HG03469 (cell line): ENCODE results near the gene UBAP1.
"Not testable (repeated sequence)": the region's sequence is repeated elsewhere in the genome, so short reads cannot be mapped to it uniquely, and the experiment has no call there.

Experiments
- ATAC-seq: cut with Tn5 transposase; IDR thresholded peaks from one replicate; pipeline ENCODE4 v1.9.1; 2021; ENCODE audit warnings: mild to moderate bottlenecking, moderate library complexity, moderate number of reproducible peaks; ENCODE audit not compliant: unreplicated experiment

UBAP1 gene

GRCh38 chr9:34178436-34179212 lies at the start of gene UBAP1:
Gene UBAP1 (plus strand): TSS chr9:34179043. CDS start chr9:34220915, 41,872 bp downstream.
- peak; percentile 88 for ATAC-seq

DNA sequence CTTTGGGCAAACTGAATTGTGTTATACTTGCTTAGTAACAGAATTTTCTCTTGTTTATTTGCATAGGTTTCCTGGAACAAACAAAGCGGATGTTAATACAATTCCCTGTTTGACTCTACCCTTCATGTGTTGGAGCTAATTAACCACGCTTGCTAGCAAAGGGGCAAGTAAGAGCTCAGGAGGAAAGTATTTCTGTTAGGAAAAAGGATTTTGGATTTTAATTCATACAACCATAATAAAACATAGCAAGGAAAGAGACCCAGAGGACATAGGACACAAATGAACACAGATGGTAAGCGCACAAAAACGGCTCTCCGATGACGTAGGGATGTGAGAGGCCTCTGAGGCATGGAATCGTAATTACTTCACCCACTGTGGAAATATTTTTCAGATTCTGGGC lies 47.3 kb upstream of the UBAP1 start:
- no peak for ATAC-seq

- no peak for ATAC-seq
These were observed 45.4 kb upstream of the UBAP1 start for GRCh38 chr9:34133436-34133949.

DNA sequence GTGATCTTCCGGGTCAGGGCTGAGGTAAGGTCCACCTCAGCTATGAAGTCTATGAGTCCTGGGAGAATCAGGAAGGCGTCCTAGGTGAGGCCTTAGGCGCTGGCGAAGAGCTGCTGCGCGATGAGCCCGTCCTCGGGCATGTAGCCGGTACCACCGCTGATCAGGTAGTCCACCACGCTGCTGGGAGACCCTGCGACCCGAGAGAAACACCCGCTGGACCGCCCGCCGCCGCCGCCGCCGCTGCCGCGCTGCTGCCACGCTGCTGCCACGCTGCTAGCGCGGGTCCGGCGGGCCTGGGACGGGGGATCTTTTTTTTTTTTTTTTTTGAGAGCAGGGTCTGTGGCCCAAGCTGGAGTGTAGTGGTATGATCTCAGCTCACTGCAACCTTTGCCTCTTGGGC lies 44.3 kb upstream of the UBAP1 start:
- ATAC-seq = no peak

GRCh38 chr9:34138644-34139043 lies 40.2 kb upstream of the UBAP1 start:
- not testable (repeated sequence) for ATAC-seq

GRCh38 chr9:34139477-34140146 lies 39.2 kb upstream of the UBAP1 start:
- ATAC-seq = no peak

GRCh38 chr9:34140853-34141252 lies 38.0 kb upstream of the UBAP1 start:
- no peak for ATAC-seq

DNA sequence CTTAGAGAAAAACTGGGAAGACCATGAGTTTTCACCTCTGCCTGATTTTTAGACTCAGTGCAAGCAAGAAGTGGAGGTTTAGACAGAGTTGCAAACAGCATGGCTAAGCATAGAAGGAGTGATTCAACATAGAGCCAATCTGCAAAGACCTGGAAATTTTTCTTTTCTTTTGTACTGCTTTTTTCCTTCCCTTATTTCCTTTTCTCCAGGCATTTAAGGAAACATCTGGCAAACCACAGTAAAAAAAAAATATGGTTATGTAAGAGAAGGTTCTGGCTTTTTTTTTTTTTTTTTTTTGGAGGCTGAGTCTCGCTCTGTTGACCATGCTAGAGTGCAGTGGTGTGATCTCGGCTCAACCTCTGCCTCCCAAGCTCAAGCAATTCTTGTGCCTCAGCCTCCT lies 35.7 kb upstream of the UBAP1 start:
- no peak for ATAC-seq

DNA sequence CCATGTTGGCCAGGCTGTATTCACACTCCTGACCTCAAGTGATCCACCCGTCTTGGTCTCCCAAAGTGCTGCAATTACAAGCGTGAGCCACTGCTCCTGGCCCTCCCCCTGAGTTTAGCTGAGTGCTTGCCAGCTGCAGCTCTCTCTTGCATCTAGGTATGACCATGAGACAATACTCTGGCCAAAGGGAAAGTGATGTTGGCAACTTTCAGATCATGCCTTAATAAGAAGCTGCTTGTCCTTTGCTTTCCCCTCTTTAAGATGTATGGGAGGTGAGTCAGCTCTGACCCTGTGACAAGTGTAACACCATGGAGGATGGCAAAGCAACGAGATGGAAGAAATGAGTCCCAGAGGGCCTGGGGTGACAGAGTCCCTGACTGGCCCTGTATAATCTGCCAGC lies 33.7 kb upstream of the UBAP1 start:
- no peak for ATAC-seq

GRCh38 chr9:34151398-34151797 lies 27.4 kb upstream of the UBAP1 start:
- ATAC-seq = no peak

DNA sequence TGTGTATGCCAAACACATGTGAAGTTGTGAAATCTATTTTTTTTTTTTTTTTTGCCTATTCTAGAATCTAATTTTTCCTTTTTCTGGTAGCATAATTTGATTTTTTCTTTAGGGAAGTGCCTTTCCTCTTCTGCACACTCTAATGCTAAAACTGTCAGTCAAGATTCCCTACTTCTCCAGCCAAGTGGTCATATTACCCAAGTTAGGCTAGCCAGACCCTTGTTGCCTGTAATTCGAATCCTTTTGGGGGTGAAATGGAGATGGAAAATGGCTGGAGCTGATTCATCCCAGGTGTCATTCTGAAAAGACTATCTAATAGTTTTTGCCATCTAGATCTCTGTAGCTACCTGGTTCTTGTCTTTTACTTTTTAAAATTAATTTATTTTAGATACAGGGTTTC lies 24.8 kb upstream of the UBAP1 start:
- ATAC-seq = no peak

- no peak for ATAC-seq
These were observed 21.5 kb upstream of the UBAP1 start for GRCh38 chr9:34157318-34157717.

DNA sequence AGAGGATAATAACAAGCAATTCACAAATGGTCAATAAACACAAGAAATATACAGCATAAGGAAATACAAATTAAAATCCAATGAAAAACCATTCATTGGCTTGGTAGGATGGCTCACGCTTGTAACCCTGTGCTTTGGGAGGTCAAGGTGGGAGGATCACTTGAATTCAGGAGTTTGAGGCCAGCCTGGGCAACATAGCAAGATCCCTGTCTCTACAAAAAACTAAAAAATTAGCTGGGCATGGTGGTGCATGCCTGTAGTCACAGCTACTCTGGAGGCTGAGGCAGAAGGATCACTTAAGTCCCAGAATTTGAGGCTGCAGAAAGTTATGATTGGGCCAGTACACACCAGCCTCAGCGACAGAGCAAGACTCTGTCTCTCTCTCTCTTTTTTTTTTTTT lies 20.9 kb upstream of the UBAP1 start:
- ATAC-seq = no peak

DNA sequence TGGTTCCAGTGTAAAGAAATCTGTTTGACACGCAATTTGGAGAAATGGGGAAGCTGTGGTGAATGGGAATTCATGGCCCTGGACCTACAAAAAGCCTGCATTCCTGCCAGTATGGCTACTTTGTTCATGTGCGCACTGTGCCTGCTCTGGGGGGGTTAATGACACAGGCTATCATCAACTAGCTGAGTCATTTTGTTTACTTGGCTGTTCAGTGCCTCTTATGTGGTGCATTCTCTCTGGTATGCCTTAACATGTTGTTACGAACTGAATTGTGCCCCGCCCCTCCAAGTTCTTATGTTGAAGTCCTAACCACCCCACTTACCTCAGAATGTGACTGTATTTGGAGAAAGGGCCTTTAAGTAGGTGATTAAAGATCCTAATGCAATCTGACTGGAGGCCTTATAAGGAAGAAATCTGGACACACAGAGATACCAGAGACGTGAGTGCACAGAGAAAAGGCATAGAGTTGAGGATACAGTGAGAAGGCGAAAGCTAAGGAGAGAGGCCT lies 20.4 kb upstream of the UBAP1 start:
- ATAC-seq = no peak

DNA sequence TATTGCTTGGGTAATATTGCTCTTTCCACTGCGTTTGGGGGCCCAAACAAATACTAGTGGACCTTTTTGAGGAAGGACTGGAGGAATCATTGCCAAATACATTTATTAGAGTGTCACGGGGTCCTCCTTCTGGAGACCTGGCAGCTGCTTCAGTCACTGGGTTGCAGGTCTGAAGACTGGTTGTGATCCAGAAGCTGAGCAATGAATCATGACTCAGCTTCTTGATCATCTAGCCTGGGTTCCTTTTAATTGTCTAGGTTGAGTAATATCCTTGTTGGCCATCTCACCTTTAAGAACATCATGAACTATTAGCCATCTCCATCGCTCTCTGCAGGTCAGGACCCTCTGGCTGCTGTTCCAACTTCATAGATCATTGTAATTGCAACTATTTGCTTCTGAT lies 15.4 kb upstream of the UBAP1 start:
- no peak for ATAC-seq

DNA sequence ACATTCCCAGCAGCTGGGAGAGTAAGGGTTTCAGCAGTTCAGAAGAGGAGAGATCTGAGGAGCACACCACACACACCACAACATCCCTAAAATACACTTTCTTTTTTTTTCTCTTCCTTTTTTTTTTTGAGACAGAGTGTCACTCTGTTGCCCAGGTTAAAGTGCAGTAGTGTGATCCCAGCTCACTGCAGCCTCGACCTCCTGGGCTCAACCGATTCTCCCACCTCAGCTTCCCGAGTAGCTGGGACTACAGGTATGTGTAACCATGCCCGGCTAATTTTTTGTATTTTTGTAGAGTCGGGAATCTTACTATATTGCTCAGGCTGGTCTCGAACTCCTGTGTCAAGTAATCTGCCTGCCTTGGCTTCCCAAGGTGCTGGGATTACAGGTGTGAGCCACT lies 9.7 kb upstream of the UBAP1 start:
- no peak for ATAC-seq

DNA sequence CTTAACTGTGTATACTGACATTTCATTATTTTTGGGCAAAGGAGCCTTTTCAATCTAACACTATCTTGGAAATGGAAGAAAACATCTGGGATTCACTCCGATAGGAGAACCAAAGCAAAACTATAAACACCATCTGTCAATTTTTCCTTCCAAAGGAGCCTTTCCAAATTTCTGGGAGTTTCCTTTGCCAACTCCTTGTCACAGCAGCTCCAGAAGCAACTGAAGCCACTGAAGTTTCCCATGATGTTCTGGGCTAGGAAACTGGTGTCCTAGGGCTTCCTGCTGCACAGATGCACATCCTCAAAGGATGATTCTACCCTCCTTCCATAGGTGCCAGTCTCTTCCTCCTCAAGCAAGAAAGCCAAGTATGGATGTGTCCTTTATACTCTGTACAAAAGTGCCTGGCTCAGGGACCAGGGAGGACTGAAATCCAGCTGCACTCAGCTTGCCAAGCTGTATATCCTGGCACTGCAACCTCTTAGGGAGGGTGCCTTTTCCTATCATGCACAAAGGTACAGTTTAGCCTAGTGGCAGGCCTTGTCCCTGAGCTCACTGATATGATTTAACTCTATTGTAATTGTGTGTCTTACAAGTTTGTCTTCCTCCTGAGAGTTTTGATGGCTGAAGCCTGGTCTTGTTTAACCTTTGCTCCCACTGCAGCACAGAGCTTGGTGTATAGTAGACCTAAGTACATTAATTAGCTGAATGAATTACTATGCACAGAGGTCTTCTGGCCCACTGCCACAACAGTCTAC lies 8.4 kb upstream of the UBAP1 start:
- no peak for ATAC-seq

DNA sequence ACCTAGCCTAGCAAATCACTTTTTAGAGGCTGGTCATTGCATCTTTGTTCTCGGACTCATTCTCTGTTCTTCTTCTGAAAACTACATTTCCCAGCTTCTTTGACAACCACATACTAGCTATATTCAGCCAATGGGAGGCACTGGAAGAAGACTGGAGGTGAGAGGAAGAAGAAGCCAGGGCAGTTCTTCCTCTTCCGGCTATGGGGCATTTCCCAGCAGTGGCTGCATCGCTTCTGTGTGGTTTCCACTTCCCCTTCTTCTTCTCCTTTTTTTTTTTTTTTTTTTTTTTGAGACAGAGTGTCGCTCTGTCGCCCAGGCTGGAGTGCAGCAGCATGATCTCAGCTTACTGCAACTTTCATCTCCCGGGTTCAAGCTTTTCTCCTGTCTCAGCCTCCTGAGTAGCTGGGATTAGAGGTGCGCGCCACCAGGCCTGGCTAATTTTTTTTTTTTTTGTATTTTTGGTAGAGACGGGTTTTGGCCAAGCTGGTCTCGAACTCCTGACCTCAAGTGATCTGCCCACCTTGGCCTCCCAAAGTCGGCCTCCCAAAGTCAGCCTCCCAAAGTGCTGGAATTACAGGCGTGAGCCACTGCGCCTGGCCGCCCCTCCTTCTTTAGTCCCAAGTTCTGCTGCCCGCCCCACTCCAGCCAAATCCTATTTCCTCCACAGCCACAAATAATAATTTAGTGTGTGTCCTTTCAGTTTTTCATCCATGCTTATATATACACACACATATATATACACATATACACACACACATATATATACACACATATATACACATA lies 6.9 kb upstream of the UBAP1 start:
- peak; percentile 44 for ATAC-seq

DNA sequence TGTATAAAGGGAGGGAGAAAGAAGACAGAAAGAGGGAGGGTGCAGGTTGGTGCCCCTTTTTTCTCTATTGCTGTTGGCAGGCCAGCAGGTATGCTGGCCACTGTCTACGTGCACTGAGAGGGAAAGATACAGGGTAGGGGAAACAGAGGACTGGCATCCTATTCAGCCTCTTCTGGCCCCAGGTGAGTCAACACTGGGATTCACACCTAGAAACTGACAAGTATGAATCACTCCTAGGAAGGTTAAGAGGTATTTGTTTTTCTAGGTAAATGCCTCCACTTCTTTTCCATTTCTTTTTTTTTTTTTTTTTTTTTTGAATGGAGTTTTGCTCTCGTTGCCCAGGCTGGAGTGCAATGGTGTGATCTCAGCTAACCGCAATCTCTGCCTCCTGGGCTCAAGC lies 2.8 kb upstream of the UBAP1 start:
- ATAC-seq = no peak

GRCh38 chr9:34177593-34178435 lies 1.0 kb upstream of the UBAP1 start:
- no peak for ATAC-seq
